Nephron (organoid): ENCODE data around the gene MPV17L2.

Source experiments
- H3K27ac Mint-ChIP-seq, 3 experiments: 2 replicates each; pipeline ENCODE4 v1.8.0; 2020; ENCODE audit warnings: mixed read lengths in 3 of 3, mild to moderate bottlenecking in 2 of 3, moderate library complexity in 1 of 3
- H3K27me3 Mint-ChIP-seq: 2 replicates; pipeline ENCODE4 v1.8.0; 2021; ENCODE audit warnings: low read depth, mild to moderate bottlenecking, moderate library complexity, mixed read lengths
- H3K36me3 Mint-ChIP-seq: 2 replicates; pipeline ENCODE4 v1.8.0; 2020; ENCODE audit warnings: low read depth, mixed read lengths
- H3K4me1 Mint-ChIP-seq: 2 replicates; pipeline ENCODE4 v1.8.0; 2020; ENCODE audit warnings: mixed read lengths
- H3K4me3 Mint-ChIP-seq, 3 experiments: 2 replicates each; pipeline ENCODE4 v1.8.0; 2020; ENCODE audit warnings: mild to moderate bottlenecking in 3 of 3, mixed read lengths in 3 of 3, moderate library complexity in 2 of 3
- H3K9me3 Mint-ChIP-seq: 2 replicates; pipeline ENCODE4 v1.8.0; 2020; ENCODE audit warnings: mixed read lengths
- TF ChIP-seq, protein P1 (sequence below), 3 experiments: fragments of 200-600 bp; sonication (generic); IDR thresholded peaks; one replicate each; pipeline ENCODE4 v1.5.0; 2021; ENCODE audit warnings: antibody characterized with exemption in 3 of 3; ENCODE audit not compliant: unreplicated experiment in 3 of 3

MPV17L2 gene

DNA sequence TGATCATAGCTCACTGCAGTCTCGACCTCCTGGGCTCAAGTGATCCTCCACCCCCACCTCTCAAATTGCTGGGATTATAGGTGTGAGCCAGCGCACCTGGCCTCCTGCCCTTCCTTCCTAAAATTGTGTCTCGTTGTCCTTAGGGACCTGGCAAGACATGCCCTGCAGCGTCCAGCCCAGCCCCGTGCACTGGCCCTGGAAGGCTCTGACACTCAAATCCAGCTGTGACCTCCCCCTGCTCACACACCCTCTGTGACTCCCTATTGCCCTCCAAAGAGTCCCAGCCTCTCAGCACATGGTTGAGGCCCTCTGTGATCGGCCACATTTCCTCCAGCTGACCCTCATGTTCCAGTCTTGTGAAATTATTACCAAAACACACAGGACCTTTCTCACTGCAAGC lies 4.9 kb downstream of the MPV17L2 start:
- H3K27ac Mint-ChIP-seq: no peak overlapping the region
- TF ChIP-seq, protein P1, sequence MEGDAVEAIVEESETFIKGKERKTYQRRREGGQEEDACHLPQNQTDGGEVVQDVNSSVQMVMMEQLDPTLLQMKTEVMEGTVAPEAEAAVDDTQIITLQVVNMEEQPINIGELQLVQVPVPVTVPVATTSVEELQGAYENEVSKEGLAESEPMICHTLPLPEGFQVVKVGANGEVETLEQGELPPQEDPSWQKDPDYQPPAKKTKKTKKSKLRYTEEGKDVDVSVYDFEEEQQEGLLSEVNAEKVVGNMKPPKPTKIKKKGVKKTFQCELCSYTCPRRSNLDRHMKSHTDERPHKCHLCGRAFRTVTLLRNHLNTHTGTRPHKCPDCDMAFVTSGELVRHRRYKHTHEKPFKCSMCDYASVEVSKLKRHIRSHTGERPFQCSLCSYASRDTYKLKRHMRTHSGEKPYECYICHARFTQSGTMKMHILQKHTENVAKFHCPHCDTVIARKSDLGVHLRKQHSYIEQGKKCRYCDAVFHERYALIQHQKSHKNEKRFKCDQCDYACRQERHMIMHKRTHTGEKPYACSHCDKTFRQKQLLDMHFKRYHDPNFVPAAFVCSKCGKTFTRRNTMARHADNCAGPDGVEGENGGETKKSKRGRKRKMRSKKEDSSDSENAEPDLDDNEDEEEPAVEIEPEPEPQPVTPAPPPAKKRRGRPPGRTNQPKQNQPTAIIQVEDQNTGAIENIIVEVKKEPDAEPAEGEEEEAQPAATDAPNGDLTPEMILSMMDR (IDR thresholded peaks at IDR 0.05; ENCODE audit: unreplicated experiment in 3 of 3): no peak
- H3K36me3 Mint-ChIP-seq: peaks cover 15% of the 10 kb centered on the region
- H3K27me3 Mint-ChIP-seq: peaks cover 3% of the 10 kb centered on the region
- H3K9me3 Mint-ChIP-seq: no peaks in the 10 kb centered on the region
- H3K4me3 Mint-ChIP-seq: no peak overlapping the region
- H3K4me1 Mint-ChIP-seq: peaks cover 16% of the 10 kb centered on the region

DNA sequence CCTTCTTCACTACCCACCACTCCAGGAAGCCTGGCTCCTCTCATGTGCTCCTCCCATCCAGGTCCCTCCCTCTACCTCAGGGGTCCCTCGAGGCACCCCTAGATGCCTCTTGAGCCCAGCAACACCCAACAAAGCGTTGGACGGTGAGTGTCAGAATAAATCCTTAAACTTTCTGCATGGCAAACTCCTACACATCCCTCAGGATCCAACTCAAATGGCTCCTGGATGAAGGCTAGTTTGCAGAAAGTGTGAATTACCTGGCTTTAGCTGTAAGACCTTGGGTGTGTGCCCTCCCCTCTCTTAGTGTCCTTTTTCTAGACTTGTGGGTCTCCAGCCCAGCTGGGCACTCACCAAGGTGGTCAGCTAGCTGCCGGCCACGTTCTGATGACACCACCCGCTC lies 5.4 kb downstream of the MPV17L2 start:
- Mint-ChIP-seq H3K27me3 (peaks cover 3% of the 10 kb centered on the region), H3K27ac (no peak overlapping the region)
- TF ChIP-seq, protein P1 (IDR thresholded peaks at IDR 0.05; ENCODE audit: unreplicated experiment in 3 of 3): no peak

DNA sequence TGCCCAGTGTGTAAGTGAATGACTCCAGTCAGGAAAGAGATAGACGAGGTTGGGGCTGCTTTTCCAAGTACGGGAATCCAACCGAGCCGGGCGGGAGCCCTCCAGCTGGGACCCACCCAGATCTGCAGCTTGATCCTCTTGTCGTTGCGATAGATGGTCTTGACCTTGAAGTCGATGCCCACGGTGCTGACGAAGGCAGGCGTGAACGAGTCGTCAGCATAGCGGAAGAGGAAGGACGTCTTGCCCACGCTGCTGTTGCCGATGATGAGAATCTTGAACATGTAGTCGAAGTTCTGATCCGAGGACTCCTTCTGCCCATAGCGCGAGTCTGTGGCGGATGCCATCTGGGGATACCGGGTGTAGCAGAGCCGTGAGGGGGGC lies 9.4 kb downstream of the MPV17L2 start:
- peak overlapping the region; percentile 87 to 91 (median 88) for H3K4me3 Mint-ChIP-seq
- no peak overlapping the region for H3K27ac Mint-ChIP-seq
- peaks cover 15% of the 10 kb centered on the region for H3K36me3 Mint-ChIP-seq
- H3K9me3 Mint-ChIP-seq: no peaks in the 10 kb centered on the region
- H3K27me3 Mint-ChIP-seq: peaks cover 7% of the 10 kb centered on the region
- TF ChIP-seq, protein P1 (IDR thresholded peaks at IDR 0.05; ENCODE audit: unreplicated experiment in 3 of 3): no peak
- H3K4me1 Mint-ChIP-seq: peaks cover 26% of the 10 kb centered on the region

More for the DNA sequence above, 5.4 kb downstream of the MPV17L2 start:
- Mint-ChIP-seq H3K9me3 (no peaks in the 10 kb centered on the region), H3K36me3 (peaks cover 15% of the 10 kb centered on the region), H3K4me3 (peak overlapping the region in 1 of 3 experiments; percentile 19), H3K4me1 (peaks cover 19% of the 10 kb centered on the region)

DNA sequence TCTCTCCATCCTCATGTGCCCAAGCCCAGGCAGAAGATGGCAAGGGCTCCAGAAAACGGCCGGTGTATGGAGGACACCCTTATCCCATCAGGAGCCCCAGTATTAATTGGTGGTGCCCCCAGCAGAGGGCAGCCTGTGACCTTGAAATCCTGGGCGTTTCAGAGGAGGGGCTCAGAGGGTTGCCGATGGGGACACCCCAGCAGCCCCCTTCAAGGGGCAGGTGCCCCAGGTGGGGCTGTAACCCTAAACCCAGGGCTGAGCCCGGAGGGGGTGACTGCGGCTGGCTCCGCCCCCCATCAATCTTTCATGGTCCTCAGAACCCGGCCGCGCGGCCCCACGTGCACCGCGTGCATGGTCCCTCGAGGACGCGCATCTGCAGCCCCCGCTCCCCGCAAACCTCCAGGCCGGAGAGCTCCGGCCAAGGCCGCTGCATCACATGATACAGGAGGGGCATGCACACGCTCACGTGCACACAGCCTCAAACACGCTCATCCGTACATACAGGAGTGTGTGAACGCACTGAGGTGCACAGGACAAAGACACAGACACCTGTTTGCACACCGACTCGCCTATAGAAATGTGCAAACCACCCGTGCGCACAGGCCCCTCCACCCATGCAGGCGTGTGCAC lies 9.9 kb downstream of the MPV17L2 start:
- H3K4me1 Mint-ChIP-seq: peaks cover 26% of the 10 kb centered on the region
- peak overlapping the region; percentile 87 to 91 (median 88) for H3K4me3 Mint-ChIP-seq
- peaks cover 7% of the 10 kb centered on the region for H3K27me3 Mint-ChIP-seq
- TF ChIP-seq, protein P1 (IDR thresholded peaks at IDR 0.05; ENCODE audit: unreplicated experiment in 3 of 3): peak; percentile 23 to 29 (median 25)
- peak overlapping the region in 1 of 3 experiments; percentile 47 for H3K27ac Mint-ChIP-seq
- no peaks in the 10 kb centered on the region for H3K9me3 Mint-ChIP-seq
- peaks cover 15% of the 10 kb centered on the region for H3K36me3 Mint-ChIP-seq

DNA sequence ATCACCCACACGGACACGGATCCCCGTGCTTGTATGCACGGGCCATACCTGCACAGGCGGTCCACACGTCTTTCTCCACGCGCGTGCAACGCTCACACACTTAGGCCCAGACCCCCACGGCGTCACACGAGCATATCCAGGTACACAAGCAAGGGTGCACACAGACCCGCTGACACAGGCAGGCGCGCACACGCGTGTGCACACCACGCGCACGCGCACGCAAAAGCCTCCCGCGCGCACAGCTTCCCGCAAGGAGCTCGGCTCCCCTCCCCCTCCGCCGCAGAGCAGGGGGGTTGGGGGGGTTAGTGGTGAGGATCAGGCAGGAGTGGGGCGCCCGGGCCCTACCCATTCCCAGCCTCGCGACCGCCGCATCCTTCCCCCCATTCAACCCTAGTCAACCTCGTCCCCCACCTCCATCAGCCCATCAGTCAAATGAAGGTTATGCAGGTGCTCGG lies 10.4 kb downstream of the MPV17L2 start:
- Mint-ChIP-seq H3K27me3 (peaks cover 7% of the 10 kb centered on the region), H3K36me3 (peaks cover 9% of the 10 kb centered on the region), H3K4me1 (peaks cover 26% of the 10 kb centered on the region), H3K27ac (peak overlapping the region; percentile 33 to 47 (median 39)), H3K9me3 (no peaks in the 10 kb centered on the region), H3K4me3 (peak overlapping the region; percentile 87 to 91 (median 88))
- TF ChIP-seq, protein P1 (IDR thresholded peaks at IDR 0.05; ENCODE audit: unreplicated experiment in 3 of 3): no peak

DNA sequence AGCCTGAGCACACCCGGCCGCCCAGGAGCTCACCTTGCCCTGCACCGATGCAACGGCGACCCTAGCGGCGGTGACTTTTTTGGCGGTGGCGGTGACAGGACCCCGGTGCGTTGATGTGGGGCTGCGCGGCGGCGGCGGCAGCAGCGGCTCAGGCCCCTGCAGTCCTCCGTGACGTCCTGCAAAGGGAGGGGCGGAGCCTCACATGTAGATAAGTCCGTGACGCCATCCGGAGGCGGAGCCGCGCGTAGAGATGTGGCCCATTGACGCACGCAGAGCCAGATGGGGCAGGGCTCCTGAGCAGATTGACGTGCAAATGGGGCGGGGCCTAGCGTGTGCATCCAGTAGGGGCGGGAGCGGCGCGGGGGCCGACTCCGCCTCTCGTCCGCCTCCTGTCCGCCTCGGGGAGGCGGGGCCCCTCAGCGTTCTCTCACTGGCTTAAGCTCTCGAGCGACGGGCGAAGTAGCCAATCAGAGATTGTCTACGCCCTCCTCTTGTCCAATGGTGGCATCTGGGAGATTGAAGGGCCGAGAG lies 10.9 kb downstream of the MPV17L2 start, which contains the start of gene RAB3A:
TSS of gene RAB3A (minus strand) at position 180 of the 531 bp plus-strand sequence. CDS start 1,302 bp downstream, outside the sequence.
- Mint-ChIP-seq H3K9me3 (no peaks in the 10 kb centered on the region), H3K4me3 (peak within 1 kb of the TSS; percentile 87 to 91 (median 88)), H3K27ac (peak within 1 kb of the TSS; percentile 90 to 98 (median 94)), H3K4me1 (peaks cover 26% of the 10 kb centered on the region), H3K36me3 (peaks cover 5% of the 10 kb centered on the region), H3K27me3 (peaks cover 7% of the 10 kb centered on the region)
- TF ChIP-seq, protein P1 (IDR thresholded peaks at IDR 0.05; ENCODE audit: unreplicated experiment in 3 of 3): no peak
